ENCODE results near the gene SRSF4.
"Not testable (repeated sequence)": the region's sequence is repeated elsewhere in the genome, so short reads cannot be mapped to it uniquely, and the experiment has no call there.

SRSF4 gene

DNA sequence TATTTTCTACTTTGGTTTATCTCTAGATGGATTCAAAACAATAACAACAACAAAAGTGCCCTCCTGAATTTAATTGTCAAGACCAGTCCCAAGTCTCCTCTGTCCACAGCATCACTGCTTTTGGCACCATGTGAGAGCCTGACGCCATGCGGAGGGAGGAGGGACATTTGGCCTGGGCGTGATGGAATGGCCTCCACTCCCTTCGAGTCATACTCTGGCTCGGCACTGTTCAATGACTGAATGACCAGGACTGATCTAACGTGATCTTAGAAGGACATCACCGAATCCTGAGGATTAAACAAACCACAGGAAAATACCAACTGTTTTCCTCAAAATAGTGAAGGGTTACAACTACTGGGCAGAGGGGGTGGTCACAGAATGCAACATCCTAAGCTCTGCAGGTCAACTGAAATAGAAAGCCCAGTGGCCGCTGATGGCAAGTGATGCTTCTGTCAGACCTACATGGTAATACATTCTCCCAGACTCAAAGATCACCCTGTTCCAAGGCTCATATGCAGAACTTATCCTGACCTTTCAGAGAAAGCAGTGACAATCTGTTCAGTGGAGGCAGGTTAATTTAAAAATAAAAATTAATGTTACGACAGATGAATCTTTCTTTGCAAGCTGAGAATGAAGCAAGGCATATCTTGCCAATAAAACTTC, 19.1 kb downstream of the SRSF4 start:
- DNase-seq, result no peak

GRCh38 chr1:29162025-29162424, 19.7 kb downstream of the SRSF4 start:
- no peak for DNase-seq

- DNase-seq, result no peak
These were observed 21.9 kb downstream of the SRSF4 start for GRCh38 chr1:29159773-29160172.

DNA sequence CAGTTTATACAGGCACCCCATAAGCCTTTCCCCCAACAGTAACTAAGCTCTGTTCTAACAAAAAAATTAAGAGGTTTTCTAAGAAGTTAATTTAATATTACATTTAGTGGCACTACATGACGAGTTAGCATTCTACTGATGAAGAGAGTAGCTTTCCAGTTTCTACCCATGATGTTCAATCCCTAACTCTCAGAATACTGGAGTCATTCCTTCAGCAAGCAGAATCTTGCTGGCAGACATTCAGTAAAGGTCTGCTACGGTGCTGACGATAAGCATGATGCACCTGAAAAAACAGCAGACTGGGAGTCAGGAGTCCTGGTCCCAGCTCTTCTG, 24.5 kb downstream of the SRSF4 start:
- DNase-seq, result no peak

DNA sequence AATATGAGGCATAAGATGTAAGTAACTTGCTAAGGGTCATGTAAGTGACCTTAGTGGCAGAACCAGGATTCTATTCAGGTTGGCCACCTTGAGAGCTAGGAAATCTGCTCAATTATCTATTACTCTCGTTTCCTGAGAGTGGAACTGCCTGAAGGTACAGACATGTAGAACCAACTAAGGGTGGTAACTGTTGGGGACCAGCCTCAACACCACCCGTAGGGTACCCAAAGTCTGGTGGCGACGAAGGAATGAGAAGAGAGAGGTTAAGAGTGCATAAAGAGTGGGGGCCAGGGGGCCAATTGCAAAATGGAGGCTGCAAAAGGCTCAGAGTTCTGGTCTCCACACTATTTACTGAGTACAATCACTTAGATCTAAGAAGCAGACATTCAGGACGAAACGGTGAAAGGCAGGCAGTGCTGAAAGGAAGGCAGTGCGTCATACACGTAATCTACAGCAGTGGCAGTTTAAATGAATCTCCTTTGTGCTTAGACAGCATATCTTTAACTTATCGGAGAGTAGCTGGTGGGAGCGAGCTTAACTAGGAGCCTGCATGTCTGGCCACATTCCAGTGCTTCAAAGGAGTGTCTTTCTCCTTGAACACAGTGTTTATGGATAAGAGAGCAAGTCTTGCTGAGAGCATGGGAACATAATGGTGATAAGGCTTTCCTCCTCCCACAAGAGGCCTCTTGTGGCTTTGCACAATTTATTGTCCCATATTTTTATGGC, 25.0 kb downstream of the SRSF4 start:
- DNase-seq, result no peak

DNA sequence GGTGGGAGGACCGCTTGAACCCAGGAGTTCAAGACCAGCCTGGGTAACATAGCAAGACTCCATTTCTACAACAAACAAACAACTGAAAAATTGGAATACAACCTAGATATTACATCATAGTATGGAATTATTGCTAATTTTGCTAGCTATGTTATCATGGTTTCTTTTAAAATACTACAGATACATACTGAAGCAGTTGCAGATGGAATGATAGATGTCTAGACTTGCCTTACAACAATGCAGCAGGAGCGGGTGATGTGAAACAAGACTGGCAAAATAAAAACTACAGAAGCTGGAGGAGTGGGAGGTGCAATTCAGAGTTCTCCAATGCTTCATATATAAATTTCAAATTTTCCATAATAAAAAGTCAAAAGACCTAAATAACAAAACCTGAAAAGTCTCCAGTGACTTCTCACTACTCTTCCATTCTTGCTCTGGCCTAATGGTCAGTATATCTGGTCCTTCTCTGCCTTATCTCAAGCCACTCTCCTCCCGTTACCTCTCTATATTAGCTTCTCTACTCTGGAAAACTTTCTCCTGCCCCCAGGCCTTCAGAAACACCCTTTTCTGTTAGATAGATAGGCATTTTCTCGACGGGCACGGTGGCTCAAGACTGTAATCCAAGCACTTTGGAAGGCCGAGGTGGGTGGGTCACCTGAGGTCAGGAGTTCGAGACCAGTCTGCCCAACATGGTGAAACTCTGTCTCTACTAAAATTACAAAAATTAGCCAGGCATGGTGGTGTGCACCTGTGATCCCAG, 29.5 kb downstream of the SRSF4 start:
- DNase-seq, result no peak

GRCh38 chr1:29150346-29150745, 31.4 kb downstream of the SRSF4 start:
- DNase-seq, result not testable (repeated sequence)

DNA sequence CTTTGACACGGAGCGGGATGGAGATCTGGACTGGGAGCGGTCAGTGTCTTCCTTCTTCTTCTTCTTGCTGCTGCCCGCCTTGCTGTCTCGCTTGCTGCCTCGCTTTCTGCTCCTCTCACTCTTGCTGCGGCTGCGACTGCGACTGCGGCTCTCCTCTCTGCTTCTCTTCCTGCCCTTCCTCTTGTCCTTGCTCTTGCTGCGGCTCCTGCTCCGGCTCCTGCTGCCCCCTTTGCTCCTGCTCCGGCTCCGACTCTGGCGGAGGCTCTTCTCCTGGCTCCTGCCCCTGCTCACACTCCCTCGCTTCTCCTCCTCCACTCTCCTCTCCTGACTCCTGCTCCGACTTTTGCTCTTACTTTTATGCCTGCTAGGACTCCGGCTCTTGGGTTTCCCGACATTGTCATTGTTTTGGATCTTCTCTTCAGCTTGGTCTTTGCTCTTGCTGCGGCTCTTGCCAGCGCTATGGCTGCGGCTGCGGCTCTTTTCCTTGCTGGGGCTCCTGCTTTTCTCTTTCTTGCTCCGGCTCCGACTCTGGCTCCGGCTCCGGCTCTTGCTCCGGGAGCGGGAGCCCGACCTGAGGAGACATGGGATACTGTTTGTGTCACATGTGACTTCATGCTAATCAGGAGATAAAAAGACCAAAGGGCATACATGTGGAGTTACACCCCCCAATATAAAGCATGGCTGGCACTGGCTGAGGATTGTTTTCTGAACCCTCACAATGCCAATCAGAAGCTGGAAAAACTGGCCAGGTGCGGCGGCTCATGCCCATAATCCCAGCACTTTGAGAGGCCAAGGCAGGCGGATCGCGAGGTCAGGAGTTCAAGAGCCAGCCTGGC, 32.8 kb downstream of the SRSF4 start:
- no peak for DNase-seq

DNA sequence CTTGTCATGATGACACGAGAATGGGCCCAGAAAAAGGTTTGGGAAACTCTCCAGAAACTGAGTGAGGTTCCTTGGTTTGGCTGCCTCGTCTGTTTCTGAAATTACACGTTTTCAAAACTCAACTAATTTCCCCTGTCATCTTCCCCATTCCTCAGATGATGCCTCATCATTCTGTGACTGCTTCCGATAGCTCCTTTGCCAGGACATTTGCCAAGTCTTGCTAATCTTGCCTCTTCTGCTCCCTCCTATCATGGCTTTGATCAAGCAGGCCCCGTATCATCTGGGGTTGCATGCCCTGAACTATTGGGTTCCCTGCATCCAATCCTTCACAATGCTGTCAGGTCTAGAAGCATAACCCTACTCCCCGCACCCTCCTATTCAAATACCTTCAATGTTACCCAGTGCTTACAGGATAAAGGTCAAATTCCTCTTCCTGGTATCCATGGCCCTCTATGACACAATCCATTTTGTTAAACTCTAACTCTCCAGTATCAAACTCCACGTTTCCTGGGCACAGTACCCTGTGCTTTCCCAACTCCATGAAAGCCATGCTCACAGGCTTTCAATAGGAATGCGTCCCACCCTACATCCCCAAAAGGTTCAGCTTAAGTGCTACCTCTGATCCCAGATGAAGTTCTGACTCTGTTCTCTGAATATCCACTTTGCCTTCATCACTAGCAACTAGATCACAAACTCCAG, 35.8 kb downstream of the SRSF4 start:
- DNase-seq, result no peak

- DNase-seq, result no peak
These were observed 37.5 kb downstream of the SRSF4 start for GRCh38 chr1:29144178-29144577.

DNA sequence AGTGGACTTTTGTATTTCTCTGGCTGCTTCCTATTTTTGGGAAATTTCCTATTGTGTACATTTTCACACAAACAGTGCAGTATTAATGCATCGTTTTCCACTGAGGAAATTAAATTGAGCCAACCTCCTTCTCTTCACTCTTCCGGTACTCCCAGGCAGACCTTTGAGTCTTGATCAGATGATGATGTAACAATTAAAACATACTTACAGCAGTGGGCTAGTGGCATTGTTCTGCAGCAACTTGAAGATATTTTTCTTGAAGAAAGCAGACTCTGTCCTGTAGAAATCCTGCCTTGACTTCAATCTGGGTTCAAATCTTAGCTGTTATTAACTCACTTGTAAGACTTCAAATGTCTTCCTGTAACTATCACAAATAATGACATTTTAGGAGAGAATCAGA, 39.0 kb downstream of the SRSF4 start:
- DNase-seq, result no peak

DNA sequence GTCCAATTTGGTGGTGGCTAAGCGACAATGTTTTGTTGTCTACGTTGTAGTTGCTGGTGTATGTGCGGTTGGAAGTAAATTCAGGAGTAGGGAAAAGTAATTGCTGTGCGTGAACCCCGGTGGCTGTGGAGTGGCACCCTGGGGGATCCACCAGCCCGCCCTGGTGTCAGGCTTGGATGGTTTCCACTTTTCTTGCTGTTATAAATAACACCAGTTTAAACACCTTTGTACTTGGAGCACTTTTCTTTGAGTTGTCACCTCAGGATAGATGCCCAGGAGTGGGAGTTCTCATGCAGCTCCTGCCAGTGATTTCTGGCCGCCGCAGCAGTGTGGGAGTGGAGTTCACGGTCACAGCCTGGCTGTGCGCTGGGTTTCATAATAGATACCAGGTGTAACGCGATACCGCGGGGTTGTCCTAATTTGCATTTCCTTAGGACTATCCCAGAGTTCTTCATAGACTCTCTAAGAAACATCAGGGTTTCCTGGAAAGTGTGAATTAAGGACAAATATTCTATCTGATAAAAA, 45.2 kb downstream of the SRSF4 start:
- peak in 1 of 2 experiments; percentile 34 for DNase-seq

DNA sequence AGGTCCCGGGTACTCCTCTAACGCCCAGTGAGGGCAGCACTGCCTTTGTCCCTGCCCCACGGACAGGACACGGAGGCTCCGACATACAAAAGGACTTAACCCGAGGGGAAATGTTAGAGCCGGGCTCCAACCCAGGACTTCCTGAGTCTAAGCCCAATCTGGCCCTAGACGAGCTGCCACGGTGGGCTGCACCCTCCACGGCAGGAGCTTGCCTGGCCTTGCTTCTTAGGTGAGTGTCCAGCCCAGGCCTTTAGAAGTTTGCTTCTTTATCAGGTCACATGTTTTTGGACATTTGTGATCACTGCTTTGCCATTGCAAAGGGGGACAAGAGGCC, 47.0 kb downstream of the SRSF4 start:
- DNase-seq, result peak in 1 of 2 experiments; percentile 19

DNA sequence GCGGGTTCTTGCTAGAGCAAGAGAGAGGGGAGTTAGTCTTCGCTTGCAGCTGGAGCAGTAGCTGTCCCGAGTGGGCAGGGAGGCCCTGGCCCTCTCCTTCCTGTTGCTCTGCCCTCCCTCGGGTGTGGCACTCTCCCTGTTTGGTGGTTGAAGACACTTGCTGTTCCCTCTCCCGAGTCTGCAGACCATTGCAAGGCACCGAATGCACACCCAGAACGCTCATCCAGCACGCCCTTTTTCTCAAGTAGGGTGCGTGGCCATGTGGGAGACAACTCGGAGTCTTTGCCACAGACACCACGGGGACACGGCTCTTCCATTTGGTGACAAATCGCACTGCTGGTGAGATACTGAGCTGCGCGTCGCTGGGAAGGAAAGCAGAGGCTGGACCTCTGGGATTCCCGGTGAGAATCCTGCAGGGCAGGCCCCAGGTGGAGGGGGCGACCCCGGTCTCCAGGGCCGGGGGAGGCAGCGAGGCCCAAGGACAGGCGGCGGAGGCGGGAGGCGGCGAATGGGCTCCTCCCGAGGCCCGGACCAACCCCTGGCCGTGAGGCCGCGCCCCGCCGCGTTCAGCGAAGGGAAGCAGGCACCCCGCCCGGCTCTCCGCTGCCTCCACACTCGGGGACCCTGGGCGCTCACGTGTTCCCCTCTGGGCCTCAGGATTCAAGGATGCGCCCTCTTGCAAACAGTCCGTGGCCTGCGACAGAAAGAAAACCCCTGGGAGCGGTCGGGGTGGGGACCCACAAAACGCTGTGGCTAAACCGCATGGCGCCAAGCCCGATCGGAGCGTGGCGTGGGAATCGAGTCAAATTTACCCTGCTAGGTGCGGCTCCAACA, 47.6 kb downstream of the SRSF4 start:
- DNase-seq, result no peak

GRCh38 chr1:29131056-29131455, 50.6 kb downstream of the SRSF4 start:
- peak in 1 of 2 experiments; percentile 7 for DNase-seq

DNA sequence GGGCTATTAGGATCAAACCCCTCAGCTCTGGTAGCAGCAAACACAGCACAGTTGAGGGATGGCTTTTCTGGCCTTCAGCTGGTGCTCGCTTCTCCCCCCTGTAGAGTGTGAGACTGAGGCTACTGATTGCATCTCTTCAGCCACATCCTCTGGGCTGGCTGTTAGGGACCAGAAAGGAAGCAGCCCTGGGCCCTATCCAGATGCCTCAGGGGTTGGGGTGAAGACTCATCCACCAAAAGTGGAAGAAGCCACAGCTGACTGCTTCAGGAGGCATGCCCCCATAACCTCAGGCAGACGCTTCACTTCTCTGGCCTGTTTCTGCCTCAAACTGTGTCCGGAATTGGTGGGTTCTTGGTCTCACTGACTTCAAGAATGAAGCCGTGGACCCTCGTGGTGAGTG, 51.8 kb downstream of the SRSF4 start:
- DNase-seq, result no peak

- no peak for DNase-seq
These were observed 53.0 kb downstream of the SRSF4 start for GRCh38 chr1:29128739-29129138.

- DNase-seq, result no peak
These were observed 55.5 kb downstream of the SRSF4 start for GRCh38 chr1:29126198-29126597.

DNA sequence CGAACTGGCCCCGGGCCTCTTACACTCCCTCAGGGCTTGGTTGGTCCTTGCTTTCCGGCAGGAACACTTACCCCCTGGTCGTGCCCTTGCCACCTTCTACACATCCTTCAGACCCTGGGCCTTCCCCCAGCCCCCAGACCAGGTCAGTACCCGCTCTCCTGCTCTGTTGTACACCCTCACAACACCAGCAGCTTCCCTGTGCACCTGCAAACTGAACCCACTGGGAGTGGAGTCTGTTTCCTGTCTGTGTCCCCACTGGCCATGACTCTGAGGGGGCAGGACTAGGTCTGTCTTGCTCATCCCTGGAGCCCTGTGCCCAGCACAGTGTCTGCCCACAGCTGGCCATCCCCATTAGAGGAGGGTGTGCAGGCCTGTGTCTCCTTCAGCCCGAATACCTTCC, 55.9 kb downstream of the SRSF4 start:
- DNase-seq, result no peak

- DNase-seq, result no peak
These were observed 56.5 kb downstream of the SRSF4 start for GRCh38 chr1:29125237-29125641.

Measured in NCI-H524 (cell line).